ENCODE results near the gene ATG2A.

The ATG2A gene

GRCh38 chr11:64911142-64911541 is 5.9 kb downstream of the ATG2A start:
- Histone ChIP-seq H3K79me2 (ENCODE audit: insufficient read depth, low read depth) (no peaks in the 10 kb centered on the region), H3K27me3 (ENCODE audit: insufficient read depth, low read depth) (no peaks in the 10 kb centered on the region), H3K4me1 (ENCODE audit: low read depth, poor library complexity, severe bottlenecking) (peaks cover 6% of the 10 kb centered on the region), H3K4me2 (no peak overlapping the region), H3K9ac (no peak overlapping the region), H3K4me3 (IDR thresholded peaks at IDR 0.05; ENCODE audit: insufficient read depth, low read depth, low read length) (no peak overlapping the region), H4K20me1 (ENCODE audit: insufficient read depth) (no peaks in the 10 kb centered on the region), H3K36me3 (ENCODE audit: insufficient read depth) (no peaks in the 10 kb centered on the region), H3K27ac (no peak overlapping the region), H2AFZ (ENCODE audit: low read depth) (no peak overlapping the region)
- TF ChIP-seq, protein P1, sequence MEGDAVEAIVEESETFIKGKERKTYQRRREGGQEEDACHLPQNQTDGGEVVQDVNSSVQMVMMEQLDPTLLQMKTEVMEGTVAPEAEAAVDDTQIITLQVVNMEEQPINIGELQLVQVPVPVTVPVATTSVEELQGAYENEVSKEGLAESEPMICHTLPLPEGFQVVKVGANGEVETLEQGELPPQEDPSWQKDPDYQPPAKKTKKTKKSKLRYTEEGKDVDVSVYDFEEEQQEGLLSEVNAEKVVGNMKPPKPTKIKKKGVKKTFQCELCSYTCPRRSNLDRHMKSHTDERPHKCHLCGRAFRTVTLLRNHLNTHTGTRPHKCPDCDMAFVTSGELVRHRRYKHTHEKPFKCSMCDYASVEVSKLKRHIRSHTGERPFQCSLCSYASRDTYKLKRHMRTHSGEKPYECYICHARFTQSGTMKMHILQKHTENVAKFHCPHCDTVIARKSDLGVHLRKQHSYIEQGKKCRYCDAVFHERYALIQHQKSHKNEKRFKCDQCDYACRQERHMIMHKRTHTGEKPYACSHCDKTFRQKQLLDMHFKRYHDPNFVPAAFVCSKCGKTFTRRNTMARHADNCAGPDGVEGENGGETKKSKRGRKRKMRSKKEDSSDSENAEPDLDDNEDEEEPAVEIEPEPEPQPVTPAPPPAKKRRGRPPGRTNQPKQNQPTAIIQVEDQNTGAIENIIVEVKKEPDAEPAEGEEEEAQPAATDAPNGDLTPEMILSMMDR (conservative IDR thresholded peaks at IDR 0.05; ENCODE audit: low read depth, low read length) = no peak

- Histone ChIP-seq H3K9ac (no peak overlapping the region), H3K27ac (no peak overlapping the region), H3K4me1 (ENCODE audit: low read depth, poor library complexity, severe bottlenecking) (peaks cover 3% of the 10 kb centered on the region), H3K79me2 (ENCODE audit: insufficient read depth, low read depth) (no peaks in the 10 kb centered on the region), H3K36me3 (ENCODE audit: insufficient read depth) (no peaks in the 10 kb centered on the region), H4K20me1 (ENCODE audit: insufficient read depth) (no peaks in the 10 kb centered on the region), H3K4me2 (no peak overlapping the region), H2AFZ (ENCODE audit: low read depth) (no peak overlapping the region), H3K4me3 (IDR thresholded peaks at IDR 0.05; ENCODE audit: insufficient read depth, low read depth, low read length) (no peak overlapping the region), H3K27me3 (ENCODE audit: insufficient read depth, low read depth) (no peaks in the 10 kb centered on the region)
- TF ChIP-seq, protein P1 (conservative IDR thresholded peaks at IDR 0.05; ENCODE audit: low read depth, low read length) = no peak
Measured at GRCh38 chr11:64910451-64911093, 6.4 kb downstream of the ATG2A start.

- H3K27ac ChIP-seq = no peak overlapping the region
- H3K9ac ChIP-seq = no peak overlapping the region
- H3K36me3 ChIP-seq (ENCODE audit: insufficient read depth) = no peaks in the 10 kb centered on the region
- H3K79me2 ChIP-seq (ENCODE audit: insufficient read depth, low read depth) = no peaks in the 10 kb centered on the region
- no peaks in the 10 kb centered on the region for H4K20me1 ChIP-seq (ENCODE audit: insufficient read depth)
- H3K4me3 ChIP-seq (IDR thresholded peaks at IDR 0.05; ENCODE audit: insufficient read depth, low read depth, low read length) = no peak overlapping the region
- H3K4me1 ChIP-seq (ENCODE audit: low read depth, poor library complexity, severe bottlenecking) = no peaks in the 10 kb centered on the region
- no peak overlapping the region for H2AFZ ChIP-seq (ENCODE audit: low read depth)
- no peak overlapping the region for H3K4me2 ChIP-seq
- TF ChIP-seq, protein P1 (conservative IDR thresholded peaks at IDR 0.05; ENCODE audit: low read depth, low read length) = no peak
- no peaks in the 10 kb centered on the region for H3K27me3 ChIP-seq (ENCODE audit: insufficient read depth, low read depth)
Measured at GRCh38 chr11:64909653-64910343, 7.2 kb downstream of the ATG2A start.

GRCh38 chr11:64908766-64909165 is 8.2 kb downstream of the ATG2A start:
- H3K36me3 ChIP-seq (ENCODE audit: insufficient read depth) = no peaks in the 10 kb centered on the region

More at GRCh38 chr11:64908766-64909165, 8.2 kb downstream of the ATG2A start:
- Histone ChIP-seq H3K4me2 (no peak overlapping the region), H3K4me1 (ENCODE audit: low read depth, poor library complexity, severe bottlenecking) (no peaks in the 10 kb centered on the region), H3K4me3 (IDR thresholded peaks at IDR 0.05; ENCODE audit: insufficient read depth, low read depth, low read length) (no peak overlapping the region), H2AFZ (ENCODE audit: low read depth) (no peak overlapping the region), H4K20me1 (ENCODE audit: insufficient read depth) (no peaks in the 10 kb centered on the region), H3K27me3 (ENCODE audit: insufficient read depth, low read depth) (no peaks in the 10 kb centered on the region), H3K9ac (no peak overlapping the region), H3K79me2 (ENCODE audit: insufficient read depth, low read depth) (no peaks in the 10 kb centered on the region), H3K27ac (no peak overlapping the region)
- TF ChIP-seq, protein P1 (conservative IDR thresholded peaks at IDR 0.05; ENCODE audit: low read depth, low read length) = no peak
